PC-3 (cell line): ENCODE results near the gene PNISR. TPM values are rescaled to one million over a fixed set of nuclear protein-coding genes. Genes with fewer than 3 reads are reported as not detected.

ENCODE experiments used
- ATAC-seq: fragments of 200-7000 bp; cut with Tn5 transposase; 2 replicates; pipeline ENCODE4 v1.9.1; 2020; ENCODE audit warnings: mild to moderate bottlenecking, moderate library complexity
- BruUV-seq: library from RNA; stranded (reverse); fragments of 400-500 nt; replicated peaks from 2 replicates; lab custom pipeline; 2021; lab: Mats Ljungman, UMichigan
- CTCF ChIA-PET: fragments of 300-600 bp; sonication (Branson Sonifier 250); formaldehyde crosslinking; loops from one replicate; lab custom pipeline; 2022; ENCODE audit warnings: antibody characterized with exemption; lab: Charles Lee
- POLR2A ChIA-PET: fragments of 300-600 bp; sonication (Branson Sonifier 250); formaldehyde crosslinking; loops from one replicate; lab custom pipeline; 2022; ENCODE audit warnings: antibody characterized with exemption; ENCODE audit not compliant: unreplicated experiment; lab: Charles Lee
- DNase-seq: peaks from one replicate; pipeline ENCODE4 v3.0.0-alpha.2; 2015
- H2AFZ ChIP-seq: fragments of 300-600 bp; sonication (generic); 2 replicates; pipeline ENCODE4 v1.6.0; 2016; ENCODE audit warnings: antibody characterized with exemption, low read length
- H3F3A ChIP-seq: fragments of 300-600 bp; sonication (generic); one replicate; pipeline ENCODE4 v1.6.0; 2017; ENCODE audit warnings: antibody characterized with exemption, low read length, control low read depth, mild to moderate bottlenecking; ENCODE audit not compliant: unreplicated experiment
- H3K27ac ChIP-seq: fragments of 300-600 bp; sonication (generic); 2 replicates; pipeline ENCODE4 v1.5.1; 2016; ENCODE audit warnings: mild to moderate bottlenecking, low read length
- H3K27me3 ChIP-seq: fragments of 300-600 bp; sonication (generic); 2 replicates; pipeline ENCODE4 v1.6.1; 2016; ENCODE audit warnings: low read length, mixed read lengths
- H3K36me3 ChIP-seq: fragments of 300-600 bp; sonication (generic); 2 replicates; pipeline ENCODE4 v1.6.1; 2016; ENCODE audit warnings: low read depth, mixed run types, low read length, mixed read lengths
- H3K4me1 ChIP-seq: fragments of 300-600 bp; sonication (generic); 2 replicates; pipeline ENCODE4 v1.5.1; 2016; ENCODE audit warnings: low read length; ENCODE audit not compliant: insufficient read depth
- H3K4me2 ChIP-seq: fragments of 300-600 bp; sonication (generic); 2 replicates; pipeline ENCODE4 v1.6.0; 2016; ENCODE audit warnings: low read length
- H3K4me3 ChIP-seq: fragments of 300-600 bp; sonication (generic); 2 replicates; pipeline ENCODE4 v1.5.1; 2016; ENCODE audit warnings: mild to moderate bottlenecking, low read length, mixed read lengths
- H3K79me2 ChIP-seq: fragments of 300-600 bp; sonication (generic); 2 replicates; pipeline ENCODE4 v1.6.1; 2017; ENCODE audit warnings: low read length, mixed read lengths
- H3K9ac ChIP-seq: fragments of 300-600 bp; sonication (generic); 2 replicates; pipeline ENCODE4 v1.6.0; 2016; ENCODE audit warnings: mild to moderate bottlenecking, low read length
- H3K9me2 ChIP-seq: fragments of 300-600 bp; sonication (generic); replicated peaks from 2 replicates; pipeline ENCODE4 v1.6.1; 2016; ENCODE audit warnings: mixed run types, low read length, mixed read lengths
- H3K9me3 ChIP-seq: fragments of 300-600 bp; sonication (generic); 2 replicates; pipeline ENCODE4 v1.6.1; 2016; ENCODE audit warnings: low read length, mixed read lengths
- H4K20me1 ChIP-seq: fragments of 300-600 bp; sonication (generic); 2 replicates; pipeline ENCODE4 v1.6.1; 2016; ENCODE audit warnings: low read length, mixed read lengths
- EZH2 ChIP-seq: fragments of 300-600 bp; sonication (generic); IDR thresholded peaks from one replicate; pipeline ENCODE4 v1.6.1; 2017; ENCODE audit warnings: antibody characterized with exemption, mild to moderate bottlenecking, low read length; ENCODE audit not compliant: unreplicated experiment
- EZH2phosphoT487 ChIP-seq: fragments of 300-600 bp; sonication (generic); IDR thresholded peaks from 2 replicates; pipeline ENCODE4 v1.6.1; 2018; ENCODE audit warnings: mild to moderate bottlenecking, antibody characterized with exemption, low read length, borderline replicate concordance
- intact Hi-C: fragments of 100-400 bp; cut with micrococcal nuclease; formaldehyde crosslinking; loops from 2 replicates; pipeline ENCODE4 v1.9.0; 2023
- total RNA-seq: library from RNA; depleted of rRNA; stranded (reverse); fragments of >200 nt; gene quantifications from 2 replicates; pipeline ENCODE4 v1.2.3, GENCODE V29; 2014
- TF ChIP-seq, protein P1 (sequence below): fragments of 300-600 bp; sonication (generic); conservative IDR thresholded peaks from 2 replicates; pipeline ENCODE4 v1.5.1; 2017; ENCODE audit warnings: antibody characterized with exemption, low read depth, mild to moderate bottlenecking, low read length

The PNISR gene
- total RNA-seq, 1 experiment from 2014 or later, result 42.5 TPM

GRCh38 chr6:99416892-99417767 lies 8.0 kb downstream of the PNISR start:
- Histone ChIP-seq H3K27me3 (no peaks in the 10 kb centered on the region), H2AFZ (no peak overlapping the region), H3F3A (no peaks in the 10 kb centered on the region), H3K9ac (no peak overlapping the region), H3K9me3 (no peaks in the 10 kb centered on the region), H4K20me1 (peaks cover 33% of the 10 kb centered on the region), H3K4me1 (no peaks in the 10 kb centered on the region), H3K4me3 (no peak overlapping the region), H3K4me2 (no peak overlapping the region), H3K36me3 (peaks cover 12% of the 10 kb centered on the region; the same call in 1 of the 2 replicates), H3K9me2 (no peaks in the 10 kb centered on the region), H3K79me2 (peaks cover 100% of the 10 kb centered on the region), H3K27ac (no peak overlapping the region)
- DNase-seq (no peak), ATAC-seq (no peak)
- no peak for TF ChIP-seq EZH2
- TF ChIP-seq, protein P1, sequence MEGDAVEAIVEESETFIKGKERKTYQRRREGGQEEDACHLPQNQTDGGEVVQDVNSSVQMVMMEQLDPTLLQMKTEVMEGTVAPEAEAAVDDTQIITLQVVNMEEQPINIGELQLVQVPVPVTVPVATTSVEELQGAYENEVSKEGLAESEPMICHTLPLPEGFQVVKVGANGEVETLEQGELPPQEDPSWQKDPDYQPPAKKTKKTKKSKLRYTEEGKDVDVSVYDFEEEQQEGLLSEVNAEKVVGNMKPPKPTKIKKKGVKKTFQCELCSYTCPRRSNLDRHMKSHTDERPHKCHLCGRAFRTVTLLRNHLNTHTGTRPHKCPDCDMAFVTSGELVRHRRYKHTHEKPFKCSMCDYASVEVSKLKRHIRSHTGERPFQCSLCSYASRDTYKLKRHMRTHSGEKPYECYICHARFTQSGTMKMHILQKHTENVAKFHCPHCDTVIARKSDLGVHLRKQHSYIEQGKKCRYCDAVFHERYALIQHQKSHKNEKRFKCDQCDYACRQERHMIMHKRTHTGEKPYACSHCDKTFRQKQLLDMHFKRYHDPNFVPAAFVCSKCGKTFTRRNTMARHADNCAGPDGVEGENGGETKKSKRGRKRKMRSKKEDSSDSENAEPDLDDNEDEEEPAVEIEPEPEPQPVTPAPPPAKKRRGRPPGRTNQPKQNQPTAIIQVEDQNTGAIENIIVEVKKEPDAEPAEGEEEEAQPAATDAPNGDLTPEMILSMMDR, result no peak
- TF ChIP-seq EZH2phosphoT487, result no peak
- intact Hi-C loops, result no loop called here
- CTCF ChIA-PET, result no interaction called here
- BruUV-seq, result no TSS peak
- POLR2A ChIA-PET, result interaction anchor here (0.7 kb wide), 1 partner anchor 21 kb away, joined by 5 read pairs; no protein-coding TSS in a partner anchor

DNA sequence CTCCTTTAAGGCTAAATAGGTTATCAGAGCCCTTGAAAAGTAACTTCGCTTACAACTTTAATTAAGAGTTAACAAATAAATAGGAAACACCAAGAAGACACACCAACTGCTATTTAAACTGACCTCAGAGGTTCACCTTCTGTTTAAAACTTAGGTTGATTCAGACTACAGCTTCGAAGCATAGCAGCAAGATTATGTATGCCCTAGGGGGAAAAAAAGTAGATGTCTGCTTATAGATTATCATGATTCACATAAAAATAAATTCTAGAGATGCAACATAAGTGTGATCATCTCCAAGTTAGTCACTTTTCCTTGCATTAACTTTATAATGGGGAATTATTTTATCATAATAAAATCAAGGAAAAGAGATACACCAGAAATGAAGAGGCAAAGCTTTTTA lies 8.9 kb downstream of the PNISR start:
- Histone ChIP-seq H3K9ac (no peak overlapping the region), H3K27ac (no peak overlapping the region), H3K9me2 (no peaks in the 10 kb centered on the region), H2AFZ (no peak overlapping the region), H4K20me1 (peaks cover 24% of the 10 kb centered on the region), H3K4me2 (no peak overlapping the region), H3K27me3 (no peaks in the 10 kb centered on the region), H3K4me1 (no peaks in the 10 kb centered on the region), H3K79me2 (peaks cover 92% of the 10 kb centered on the region), H3K9me3 (no peaks in the 10 kb centered on the region), H3F3A (no peaks in the 10 kb centered on the region), H3K4me3 (no peak overlapping the region), H3K36me3 (peaks cover 16% of the 10 kb centered on the region; the same call in 1 of the 2 replicates)
- CTCF ChIA-PET, result no interaction called here
- intact Hi-C loops, result no loop called here
- ATAC-seq (no peak), DNase-seq (no peak)
- no peak for TF ChIP-seq EZH2phosphoT487
- TF ChIP-seq, protein P1, result no peak
- no peak for TF ChIP-seq EZH2
- no TSS peak for BruUV-seq
- POLR2A ChIA-PET, result no interaction called here

DNA sequence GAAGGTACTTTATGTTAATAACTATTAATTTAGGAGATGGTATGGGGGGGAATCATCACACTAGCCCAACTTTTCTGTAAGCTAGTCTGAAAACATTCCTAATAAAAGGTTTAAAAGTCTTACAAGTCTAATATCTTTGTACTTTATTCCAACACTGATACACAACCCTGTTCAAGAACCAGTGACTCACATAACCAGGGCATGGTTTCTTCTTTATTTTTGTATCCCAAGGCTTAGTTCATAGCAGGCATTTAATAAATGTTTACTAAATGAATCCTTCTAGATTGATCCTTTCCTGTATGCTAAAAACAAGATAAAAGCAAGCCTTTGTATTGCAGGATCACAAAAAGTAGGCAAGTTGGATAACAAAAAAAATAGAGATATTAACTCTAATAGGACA lies 9.7 kb downstream of the PNISR start:
- Histone ChIP-seq H3K9me3 (no peaks in the 10 kb centered on the region), H3K4me3 (no peak overlapping the region), H3K27me3 (no peaks in the 10 kb centered on the region), H3K9ac (no peak overlapping the region), H4K20me1 (peaks cover 20% of the 10 kb centered on the region), H3F3A (no peaks in the 10 kb centered on the region), H3K27ac (no peak overlapping the region), H3K4me2 (no peak overlapping the region), H3K36me3 (peaks cover 19% of the 10 kb centered on the region; the same call in 1 of the 2 replicates), H2AFZ (no peak overlapping the region), H3K79me2 (peaks cover 88% of the 10 kb centered on the region), H3K4me1 (no peaks in the 10 kb centered on the region), H3K9me2 (no peaks in the 10 kb centered on the region)
- POLR2A ChIA-PET, result no interaction called here
- intact Hi-C loops, result no loop called here
- BruUV-seq, result no TSS peak
- TF ChIP-seq, protein P1, result no peak
- TF ChIP-seq EZH2, result no peak
- no peak for TF ChIP-seq EZH2phosphoT487
- DNase-seq (no peak), ATAC-seq (no peak)
- CTCF ChIA-PET, result no interaction called here
